Pancreas (tissue), 10 donors: Measurements from ENCODE around the gene MLX. TPM values are rescaled to one million over a fixed set of nuclear protein-coding genes. Genes with fewer than 3 reads are reported as not detected.

Experiments used
- ATAC-seq, 4 donors: fragments of 200-7000 bp; cut with Tn5 transposase; one replicate each; pipeline versions ENCODE4 v1.8.0 to v1.9.1; 2020; ENCODE audit warnings: mild to moderate bottlenecking in 4 of 4, moderate library complexity in 4 of 4
- DNase-seq, 6 donors: peaks; one replicate each; pipeline ENCODE4 v3.0.0-alpha.2; 2020
- FAIRE-seq: peaks from 2 replicates; lab custom pipeline; 2012; peaks lifted over from hg19 to GRCh38; lab: Jason Lieb, UNC
- H3K27ac ChIP-seq, 4 donors: fragments of 200-600 bp; sonication (generic); 1 replicate in 3 of 4; 2 replicates in 1 of 4; pipeline versions ENCODE4 v1.5.0 to v1.8.0; 2020
- H3K27me3 ChIP-seq, 4 donors: fragments of 200-600 bp; one replicate each; pipeline ENCODE4 v1.8.0; 2021
- H3K36me3 ChIP-seq, 3 donors: fragments of 200-600 bp; sonication (generic) in 1 of 3; one replicate each; pipeline versions ENCODE4 v1.5.0 to v1.8.0; 2020 to 2021
- H3K4me1 ChIP-seq, 3 donors: fragments of 200-600 bp; one replicate each; pipeline ENCODE4 v1.8.0; 2021
- H3K4me3 ChIP-seq, 4 donors: fragments of 200-600 bp; sonication (generic) in 2 of 4; one replicate each; pipeline versions ENCODE4 v1.5.0 to v1.8.0; 2020 to 2021
- H3K9me3 ChIP-seq, 4 donors: fragments of 200-600 bp; one replicate each; pipeline ENCODE4 v1.8.0; 2021
- WGBS, 2 donors: extraction: QIAGEN DNeasy Blood & Tissue Kit; methylation state at CpG; one replicate each; pipeline ENCODE4 v1.1.7; 2013; 5-methylcytosine and 5-hydroxymethylcytosine counted together
- intact Hi-C, 3 donors: fragments of 100-400 bp; cut with DNase I; formaldehyde crosslinking; loops; one replicate each; pipeline versions ENCODE4 v1.11.1 to v1.14.2; 2022
- polyA plus RNA-seq, 2 donors: library from polyadenylated mRNA; stranded (reverse); fragments of 200-250 nt; gene quantifications; one replicate each; pipeline ENCODE4 v1.2.3, GENCODE V29; 2013
- total RNA-seq, 6 donors: library from RNA; stranded (reverse); fragmentation: NEBNext Ultra II Directional in 4 of 6; extraction: Animal tissue kit (Norgen Biotek cat#: 25700) in 4 of 6; gene quantifications; one replicate each; pipeline versions ENCODE4 v1.2.1 to v1.2.4, GENCODE V29; 2021 to 2023
- TF ChIP-seq, protein P1 (sequence below), 4 donors: fragments of 200-600 bp; sonication (generic) in 3 of 4; IDR thresholded peaks; one replicate each; pipeline versions ENCODE4 v1.5.0 to v1.8.0; 2021; ENCODE audit warnings: antibody characterized with exemption in 4 of 4
- donor health status: healthy with polysubstance abuse.
- donor health status: DM: no; HTN: no; CAD: no; lungs with moderate emphysema.
- donor health status: DM: no; HTN: no; CAD: no.
- donor health status: control.
- donor health status: control.
- donor health status: Bipolar disorder and iron deficiency.
- donor health status: DM: yes; HTN: yes; CAD: no.
- donor health status: DM: no; HTN: no; CAD: no.
- donor health status: DM: no; HTN: no; CAD: no.
- donor health status: DM: yes; HTN: yes; CAD: no.

MLX gene
- total and polyA plus RNA-seq, 8 donors: 18.6 to 44.5 (median 25.2) TPM

DNA sequence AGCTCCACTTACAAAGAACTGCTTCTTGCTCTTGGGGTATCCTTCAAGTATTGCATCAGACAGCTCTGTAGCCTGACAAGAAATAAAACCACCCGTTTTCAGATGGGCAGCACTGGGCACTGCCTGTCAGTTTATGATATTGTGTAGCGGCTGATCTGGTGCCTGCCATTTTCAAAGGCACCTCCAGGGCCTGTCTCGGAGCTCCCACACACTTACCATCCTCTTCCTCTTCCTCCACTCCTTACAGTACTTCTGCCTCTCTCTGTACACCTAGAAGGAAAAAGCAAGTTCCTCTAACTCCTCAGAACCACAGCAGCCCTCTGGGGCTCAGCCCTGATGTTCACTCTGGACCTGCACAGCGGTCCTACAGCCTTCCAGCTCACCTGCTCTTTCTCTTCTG is 6.2 kb downstream of the MLX start:
- intact Hi-C loops: no loop called here

DNA sequence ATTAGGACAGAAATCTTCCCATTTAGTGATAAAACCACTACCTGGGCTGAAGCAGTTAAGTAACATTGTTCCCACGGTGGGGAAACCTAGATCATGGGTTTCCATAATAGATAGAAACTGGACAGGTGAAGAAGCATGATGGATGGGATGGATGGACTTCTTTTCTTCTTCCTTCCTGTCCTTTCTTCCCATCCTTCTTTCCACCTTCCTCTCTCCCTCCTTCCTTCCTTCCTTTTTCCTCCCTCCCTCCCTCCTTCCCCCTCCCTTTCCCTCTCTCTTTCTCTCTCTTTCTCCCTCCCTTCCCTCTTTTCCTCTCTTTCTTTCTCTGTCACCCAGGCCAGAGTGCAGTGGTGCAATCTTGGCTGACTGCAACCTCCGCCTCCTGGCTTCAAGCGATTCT is 7.6 kb downstream of the MLX start:
- no peak overlapping the region for H3K4me3 ChIP-seq
- intact Hi-C loops: no loop called here
- no peaks in the 10 kb centered on the region for H3K27me3 ChIP-seq
- no peaks in the 10 kb centered on the region for H3K9me3 ChIP-seq
- WGBS, 2 donors: 76 to 83% methylated on average over 3 of the region's 3 CpGs
- peaks cover 3 to 37% (median 28%) of the 10 kb centered on the region in 3 donors for H3K36me3 ChIP-seq
- no peak overlapping the region for H3K27ac ChIP-seq
- peaks cover 4 to 26% (median 10%) of the 10 kb centered on the region in 3 donors for H3K4me1 ChIP-seq
- FAIRE-seq (no peak), ATAC-seq (no peak), DNase-seq (no peak)
- TF ChIP-seq, protein P1, sequence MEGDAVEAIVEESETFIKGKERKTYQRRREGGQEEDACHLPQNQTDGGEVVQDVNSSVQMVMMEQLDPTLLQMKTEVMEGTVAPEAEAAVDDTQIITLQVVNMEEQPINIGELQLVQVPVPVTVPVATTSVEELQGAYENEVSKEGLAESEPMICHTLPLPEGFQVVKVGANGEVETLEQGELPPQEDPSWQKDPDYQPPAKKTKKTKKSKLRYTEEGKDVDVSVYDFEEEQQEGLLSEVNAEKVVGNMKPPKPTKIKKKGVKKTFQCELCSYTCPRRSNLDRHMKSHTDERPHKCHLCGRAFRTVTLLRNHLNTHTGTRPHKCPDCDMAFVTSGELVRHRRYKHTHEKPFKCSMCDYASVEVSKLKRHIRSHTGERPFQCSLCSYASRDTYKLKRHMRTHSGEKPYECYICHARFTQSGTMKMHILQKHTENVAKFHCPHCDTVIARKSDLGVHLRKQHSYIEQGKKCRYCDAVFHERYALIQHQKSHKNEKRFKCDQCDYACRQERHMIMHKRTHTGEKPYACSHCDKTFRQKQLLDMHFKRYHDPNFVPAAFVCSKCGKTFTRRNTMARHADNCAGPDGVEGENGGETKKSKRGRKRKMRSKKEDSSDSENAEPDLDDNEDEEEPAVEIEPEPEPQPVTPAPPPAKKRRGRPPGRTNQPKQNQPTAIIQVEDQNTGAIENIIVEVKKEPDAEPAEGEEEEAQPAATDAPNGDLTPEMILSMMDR (IDR thresholded peaks at IDR 0.05): no peak

More for the DNA sequence above, 6.2 kb downstream of the MLX start:
- peaks cover 3 to 47% (median 28%) of the 10 kb centered on the region in 3 donors for H3K36me3 ChIP-seq
- no peaks in the 10 kb centered on the region for H3K27me3 ChIP-seq
- TF ChIP-seq, protein P1 (IDR thresholded peaks at IDR 0.05): no peak
- FAIRE-seq: no peak
- no peak overlapping the region for H3K27ac ChIP-seq
- DNase-seq: peak in 1 of 6 donors; percentile 8
- peaks cover 4 to 25% (median 10%) of the 10 kb centered on the region in 3 donors for H3K4me1 ChIP-seq
- H3K4me3 ChIP-seq: no peak overlapping the region
- 77 to 81% methylated on average over 4 of the region's 4 CpGs for WGBS, 2 donors
- H3K9me3 ChIP-seq: no peaks in the 10 kb centered on the region
- ATAC-seq: no peak

DNA sequence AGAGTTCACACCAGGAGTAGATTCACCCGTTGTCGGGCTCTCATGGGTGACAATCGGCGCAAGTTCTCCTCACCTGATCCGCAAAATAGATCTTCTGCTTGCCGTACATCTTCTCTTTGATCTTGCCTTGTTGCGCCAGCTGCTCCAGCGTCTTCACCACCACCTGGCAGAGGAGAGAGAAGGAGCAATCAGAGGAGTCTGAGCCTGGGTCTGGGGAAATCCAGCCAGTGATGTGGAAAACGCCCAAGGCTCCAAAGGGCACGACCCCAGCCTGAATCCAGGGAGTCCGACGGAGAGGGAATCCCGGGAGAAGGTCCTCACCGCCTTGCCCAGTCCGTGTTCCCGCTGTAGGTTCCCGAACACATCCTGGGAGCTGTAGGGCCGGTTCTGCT is 10.2 kb downstream of the MLX start:
- peak overlapping the region; percentile 31 to 62 (median 44) for H3K4me3 ChIP-seq
- TF ChIP-seq, protein P1 (IDR thresholded peaks at IDR 0.05): no peak
- no peak for FAIRE-seq
- DNase-seq: no peak
- peaks cover 3 to 30% (median 19%) of the 10 kb centered on the region in 3 donors for H3K36me3 ChIP-seq
- peaks cover 0 to 15% (median 6%) of the 10 kb centered on the region in 3 donors for H3K4me1 ChIP-seq
- no peaks in the 10 kb centered on the region for H3K9me3 ChIP-seq
- no peaks in the 10 kb centered on the region for H3K27me3 ChIP-seq
- peak in 2 of 4 donors; percentile 4 to 5 for ATAC-seq
- intact Hi-C loops: no loop called here
- 6 to 9% methylated on average over 17 to 18 of the region's 18 CpGs for WGBS, 2 donors
- peak overlapping the region in 3 of 4 donors; percentile 20 to 74 (median 64) for H3K27ac ChIP-seq

DNA sequence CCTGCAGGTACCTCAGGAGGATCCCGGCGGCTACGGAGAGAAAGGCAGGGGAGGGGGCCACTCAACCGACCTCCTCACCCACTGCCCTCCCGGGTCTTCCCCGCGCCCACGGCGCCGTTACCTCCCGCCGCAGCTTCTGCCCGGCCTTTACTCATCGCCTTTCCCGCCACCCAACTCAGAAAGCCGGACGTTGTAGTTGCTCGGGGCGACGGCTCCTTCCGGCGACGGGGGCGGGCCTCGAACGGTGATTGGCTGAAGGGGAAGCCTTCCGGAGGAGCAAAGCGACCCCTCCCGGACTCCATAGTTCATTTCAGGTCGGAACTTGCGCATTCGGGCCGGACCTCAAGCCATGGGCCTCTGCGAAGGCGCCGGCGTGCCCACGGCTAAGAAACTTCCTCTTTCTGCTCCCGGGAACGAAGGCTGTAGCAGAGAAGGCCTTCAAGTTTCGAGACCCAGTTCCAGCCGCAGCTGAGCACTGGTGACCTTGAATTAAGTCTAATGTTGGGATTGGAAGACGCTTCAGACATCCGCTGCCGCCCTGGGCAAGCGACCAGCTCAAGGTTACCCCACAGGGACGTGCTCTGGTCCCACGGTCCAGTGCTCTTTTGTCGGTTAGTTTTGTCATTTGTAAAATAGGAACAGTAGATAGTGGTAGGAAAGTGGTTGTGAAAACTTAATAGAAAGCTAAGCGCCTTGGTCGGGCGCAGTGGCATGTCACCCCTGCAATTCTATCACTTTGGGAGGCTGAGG is 10.8 kb downstream of the MLX start, which contains the start of gene PSMC3IP:
Gene PSMC3IP (minus strand): TSS at position 198 of the 750 bp plus-strand sequence. CDS start 43 bp downstream, at position 155.
- TF ChIP-seq, protein P1 (IDR thresholded peaks at IDR 0.05): no peak
- Histone ChIP-seq H3K4me1 (peaks cover 0 to 10% (median 5%) of the 10 kb centered on the region in 3 donors), H3K4me3 (peak within 1 kb of the TSS; percentile 31 to 62 (median 44)), H3K27ac (peak within 1 kb of the TSS; percentile 64 to 84 (median 74)), H3K9me3 (no peaks in the 10 kb centered on the region), H3K36me3 (peaks cover 3 to 30% (median 15%) of the 10 kb centered on the region in 3 donors), H3K27me3 (no peaks in the 10 kb centered on the region)
- FAIRE-seq (no peak), ATAC-seq (peak; percentile 94 to 98 (median 96)), DNase-seq (peak; percentile 92 to 97 (median 94))
- intact Hi-C loops: no loop called here
- WGBS, 2 donors: 0% methylated on average over 52 of the region's 52 CpGs
